OCI-LY7 (cell line): Measurements from ENCODE around the gene CAMK4. TPM values are rescaled to one million over a fixed set of nuclear protein-coding genes. Genes with fewer than 3 reads are reported as not detected.

Source experiments
- BruUV-seq: library from RNA; stranded (reverse); fragments of 400-500 nt; replicated peaks from 2 replicates; lab custom pipeline; 2021; lab: Mats Ljungman, UMichigan
- CTCF ChIA-PET: fragments of 300-600 bp; sonication (Branson Sonifier 250); formaldehyde crosslinking; loops from one replicate; lab custom pipeline; 2022; ENCODE audit warnings: antibody characterized with exemption; ENCODE audit not compliant: unreplicated experiment; lab: Charles Lee
- POLR2A ChIA-PET: fragments of 300-600 bp; sonication (Branson Sonifier 250); formaldehyde crosslinking; loops from one replicate; lab custom pipeline; 2022; ENCODE audit warnings: antibody characterized with exemption; lab: Charles Lee
- DNase-seq: peaks from one replicate; pipeline ENCODE4 v3.0.0-alpha.2; 2015; ENCODE audit warnings: low spot score
- H2AFZ ChIP-seq: fragments of 200-600 bp; sonication (generic), shearing (Covaris generic); 2 replicates; pipeline ENCODE4 v1.6.1; 2014; ENCODE audit warnings: mild to moderate bottlenecking, antibody characterized with exemption, low read length, moderate library complexity
- H3K27ac ChIP-seq: fragments of 200-600 bp; sonication (generic); 2 replicates; pipeline ENCODE4 v1.5.1; 2014; ENCODE audit warnings: mixed run types, low read depth, mild to moderate bottlenecking, moderate library complexity, low read length, inconsistent platforms; ENCODE audit not compliant: poor library complexity, severe bottlenecking
- H3K36me3 ChIP-seq: fragments of 200-600 bp; sonication (generic); 2 replicates; pipeline ENCODE4 v1.6.1; 2014; ENCODE audit warnings: mild to moderate bottlenecking, antibody characterized with exemption, low read length, moderate library complexity, mixed read lengths; ENCODE audit not compliant: insufficient read depth
- H3K4me1 ChIP-seq: fragments of 200-600 bp; sonication (generic); 2 replicates; pipeline ENCODE4 v1.5.1; 2014; ENCODE audit warnings: mild to moderate bottlenecking, low read length; ENCODE audit not compliant: insufficient read depth, poor library complexity, severe bottlenecking
- H3K4me2 ChIP-seq: fragments of 200-600 bp; sonication (generic); 2 replicates; pipeline ENCODE4 v1.6.1; 2014; ENCODE audit warnings: mild to moderate bottlenecking, low read length
- H3K4me3 ChIP-seq: fragments of 200-600 bp; sonication (generic); 2 replicates; pipeline ENCODE4 v1.5.1; 2014; ENCODE audit warnings: mild to moderate bottlenecking, low read depth, low read length; ENCODE audit not compliant: poor library complexity, severe bottlenecking
- H3K79me2 ChIP-seq: fragments of 200-600 bp; sonication (generic); 2 replicates; pipeline ENCODE4 v1.6.1; 2016; ENCODE audit warnings: low read depth, mild to moderate bottlenecking, low read length, moderate library complexity, mixed read lengths; ENCODE audit not compliant: insufficient read depth
- H3K9me2 ChIP-seq: fragments of 200-600 bp; sonication (generic); 2 replicates; pipeline ENCODE4 v1.6.1; 2016; ENCODE audit warnings: mild to moderate bottlenecking, low read length, mixed read lengths; ENCODE audit not compliant: insufficient read depth
- H3K9me3 ChIP-seq: fragments of 200-600 bp; sonication (generic); 2 replicates; pipeline ENCODE4 v1.6.1; 2014; ENCODE audit warnings: mild to moderate bottlenecking, mixed run types, low read length, mixed read lengths
- H4K20me1 ChIP-seq: fragments of 200-600 bp; sonication (generic); 2 replicates; pipeline ENCODE4 v1.6.1; 2014; ENCODE audit warnings: mild to moderate bottlenecking, antibody characterized with exemption, low read length, moderate library complexity, mixed read lengths; ENCODE audit not compliant: insufficient read depth
- EZH2phosphoT487 ChIP-seq: fragments of 200-600 bp; sonication (generic); IDR thresholded peaks from 2 replicates; pipeline ENCODE4 v1.6.1; 2018; ENCODE audit warnings: low read depth, borderline replicate concordance, mild to moderate bottlenecking, mixed run types, antibody characterized with exemption, low read length, moderate library complexity, mixed read lengths
- intact Hi-C: fragments of 100-400 bp; cut with micrococcal nuclease; formaldehyde crosslinking; loops from one replicate; pipeline ENCODE4 v1.10.0; 2022; ENCODE audit not compliant: unreplicated experiment
- total RNA-seq, 2 experiments: library from RNA; depleted of rRNA in 1 of 2; stranded (reverse); fragments of >200 nt in 1 of 2; shearing (Covaris generic) in 1 of 2; gene quantifications; 2 replicates each; pipeline ENCODE4 v1.2.3, GENCODE V29; 2014 to 2022
- TF ChIP-seq, protein P1 (sequence below): fragments of 200-600 bp; sonication (generic); conservative IDR thresholded peaks from 2 replicates; pipeline ENCODE4 v1.5.1; 2014; ENCODE audit warnings: mild to moderate bottlenecking, antibody characterized with exemption, low read length, moderate library complexity, mixed read lengths

Gene CAMK4
- total RNA-seq, 2 experiments from 2014 or later: 25.4 to 40.2 TPM

DNA sequence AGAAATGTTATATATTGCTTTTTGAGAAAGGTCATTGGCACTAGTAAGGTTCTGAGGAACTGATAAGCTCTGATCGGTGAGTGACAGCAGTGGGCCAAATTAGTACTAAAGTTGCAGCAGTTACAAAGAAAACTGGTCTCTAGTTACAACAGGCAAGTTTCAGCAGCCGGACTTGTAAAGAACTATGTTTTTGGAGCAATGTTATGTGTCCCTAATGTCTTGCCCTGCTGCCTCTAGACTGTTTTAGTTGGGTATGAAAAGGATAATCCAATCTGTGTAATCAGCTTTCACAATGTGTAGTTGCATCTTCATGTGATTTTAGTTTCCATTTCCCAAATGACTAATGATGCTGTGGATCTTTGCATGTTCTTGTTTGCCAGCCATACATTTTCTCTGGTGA, 113.5 kb downstream of the CAMK4 start:
- Histone ChIP-seq H3K4me1 (no peaks in the 10 kb centered on the region), H3K9me3 (no peaks in the 10 kb centered on the region), H4K20me1 (no peaks in the 10 kb centered on the region), H3K79me2 (no peaks in the 10 kb centered on the region; the same call in 1 of the 2 replicates), H3K4me2 (no peak overlapping the region), H3K4me3 (no peak overlapping the region), H3K36me3 (no peaks in the 10 kb centered on the region), H2AFZ (no peak overlapping the region), H3K27ac (no peak overlapping the region), H3K9me2 (0 out of 2 replicates have a peak, but pooled peaks cover 4% of the 10 kb centered on the region)
- intact Hi-C loops: no loop called here
- ChIA-PET CTCF (no interaction called here), POLR2A (interaction anchor here (0.7 to 1.2 kb wide), 2 partner anchors 10 to 15 kb away, joined by 3 to 5 read pairs; no protein-coding TSS in a partner anchor)
- no peak for DNase-seq
- no TSS peak for BruUV-seq
- TF ChIP-seq EZH2phosphoT487: no peak
- TF ChIP-seq, protein P1, sequence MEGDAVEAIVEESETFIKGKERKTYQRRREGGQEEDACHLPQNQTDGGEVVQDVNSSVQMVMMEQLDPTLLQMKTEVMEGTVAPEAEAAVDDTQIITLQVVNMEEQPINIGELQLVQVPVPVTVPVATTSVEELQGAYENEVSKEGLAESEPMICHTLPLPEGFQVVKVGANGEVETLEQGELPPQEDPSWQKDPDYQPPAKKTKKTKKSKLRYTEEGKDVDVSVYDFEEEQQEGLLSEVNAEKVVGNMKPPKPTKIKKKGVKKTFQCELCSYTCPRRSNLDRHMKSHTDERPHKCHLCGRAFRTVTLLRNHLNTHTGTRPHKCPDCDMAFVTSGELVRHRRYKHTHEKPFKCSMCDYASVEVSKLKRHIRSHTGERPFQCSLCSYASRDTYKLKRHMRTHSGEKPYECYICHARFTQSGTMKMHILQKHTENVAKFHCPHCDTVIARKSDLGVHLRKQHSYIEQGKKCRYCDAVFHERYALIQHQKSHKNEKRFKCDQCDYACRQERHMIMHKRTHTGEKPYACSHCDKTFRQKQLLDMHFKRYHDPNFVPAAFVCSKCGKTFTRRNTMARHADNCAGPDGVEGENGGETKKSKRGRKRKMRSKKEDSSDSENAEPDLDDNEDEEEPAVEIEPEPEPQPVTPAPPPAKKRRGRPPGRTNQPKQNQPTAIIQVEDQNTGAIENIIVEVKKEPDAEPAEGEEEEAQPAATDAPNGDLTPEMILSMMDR: no peak

DNA sequence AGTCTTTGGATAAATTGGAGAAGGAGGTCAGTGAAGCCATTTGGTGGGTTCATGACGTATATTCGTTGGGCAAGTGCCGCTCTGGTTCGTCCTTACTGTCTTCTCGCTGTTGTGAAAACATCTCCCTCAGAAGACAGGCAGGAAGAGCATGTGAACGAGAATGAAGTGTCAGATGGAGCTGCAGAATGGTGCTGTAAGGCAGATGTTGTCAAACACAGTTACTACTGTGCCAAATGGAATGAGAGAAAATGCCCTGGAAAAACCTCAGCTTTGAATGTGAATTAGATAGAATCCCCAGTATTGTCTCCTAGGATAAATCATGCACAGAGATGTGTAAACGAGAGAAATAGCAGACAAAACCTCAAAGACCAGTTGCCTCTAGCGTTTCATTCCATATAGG, 121.5 kb downstream of the CAMK4 start:
- intact Hi-C loops: no loop called here
- Histone ChIP-seq H2AFZ (no peak overlapping the region), H3K4me2 (no peak overlapping the region), H3K9me3 (no peaks in the 10 kb centered on the region), H3K27ac (no peak overlapping the region), H3K9me2 (no peaks in the 10 kb centered on the region), H4K20me1 (no peaks in the 10 kb centered on the region), H3K36me3 (no peaks in the 10 kb centered on the region), H3K4me1 (no peaks in the 10 kb centered on the region), H3K79me2 (no peaks in the 10 kb centered on the region), H3K4me3 (no peak overlapping the region)
- BruUV-seq: no TSS peak
- CTCF ChIA-PET: no interaction called here
- no peak for DNase-seq
- TF ChIP-seq, protein P1: no peak
- TF ChIP-seq EZH2phosphoT487: no peak
- POLR2A ChIA-PET: interaction anchor here (1.2 kb wide), 1 partner anchor 9 kb away, joined by 4 read pairs; no protein-coding TSS in a partner anchor

DNA sequence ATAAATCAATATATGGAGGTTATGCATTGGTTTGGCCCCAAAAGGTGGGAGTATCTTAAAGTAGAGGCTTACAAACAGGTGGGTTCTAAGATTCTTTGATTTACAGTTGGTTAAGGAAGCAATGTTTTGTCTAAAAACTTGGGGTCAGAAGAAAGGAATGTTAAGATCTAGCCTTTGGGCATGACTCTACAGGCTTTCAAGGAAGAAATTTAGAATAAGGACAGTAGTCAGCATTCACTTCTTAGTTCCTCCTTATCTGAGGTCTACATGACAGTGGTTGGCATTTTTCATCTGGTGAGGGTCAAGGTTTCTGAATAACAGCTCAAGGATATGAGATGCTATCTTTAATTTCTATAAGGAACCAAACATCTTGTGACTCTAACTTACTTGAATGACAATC, 122.8 kb downstream of the CAMK4 start:
- CTCF ChIA-PET: no interaction called here
- H3K36me3 ChIP-seq: no peaks in the 10 kb centered on the region
- intact Hi-C loops: no loop called here

More for the DNA sequence above, 122.8 kb downstream of the CAMK4 start:
- BruUV-seq: no TSS peak
- Histone ChIP-seq H3K9me3 (no peaks in the 10 kb centered on the region), H3K4me1 (no peaks in the 10 kb centered on the region), H3K4me2 (no peak overlapping the region), H4K20me1 (no peaks in the 10 kb centered on the region), H2AFZ (no peak overlapping the region), H3K9me2 (no peaks in the 10 kb centered on the region), H3K27ac (no peak overlapping the region), H3K4me3 (no peak overlapping the region), H3K79me2 (no peaks in the 10 kb centered on the region)
- POLR2A ChIA-PET: interaction anchor here (0.7 to 1.2 kb wide), 2 partner anchors 7 to 384 kb away, joined by 3 to 4 read pairs; no protein-coding TSS in a partner anchor
- no peak for DNase-seq
- TF ChIP-seq, protein P1: no peak
- TF ChIP-seq EZH2phosphoT487: no peak
